Endodermal cell (in vitro differentiated cells): ENCODE data around the gene CPNE5. TPM values are rescaled to one million over a fixed set of nuclear protein-coding genes. Genes with fewer than 3 reads are reported as not detected.

Source experiments
- DNase-seq: peaks from one replicate; pipeline ENCODE4 v3.0.0-alpha.2; 2017
- H3K27ac ChIP-seq: 2 replicates; pipeline ENCODE4 v1.5.1; 2013; ENCODE audit warnings: mild to moderate bottlenecking, low read depth, low read length, moderate library complexity
- H3K27me3 ChIP-seq: 2 replicates; pipeline ENCODE4 v1.6.1; 2013; ENCODE audit warnings: mild to moderate bottlenecking, low read length, moderate library complexity; ENCODE audit not compliant: insufficient read depth, control insufficient read depth, poor library complexity, severe bottlenecking
- H3K36me3 ChIP-seq: 2 replicates; pipeline ENCODE4 v1.7.0; 2013; ENCODE audit warnings: mild to moderate bottlenecking, low read length, moderate library complexity; ENCODE audit not compliant: control insufficient read depth, insufficient read depth
- H3K4me1 ChIP-seq: one replicate; pipeline ENCODE4 v1.7.0; 2013; ENCODE audit warnings: low read length; ENCODE audit not compliant: control insufficient read depth, insufficient read depth
- H3K4me3 ChIP-seq: 2 replicates; pipeline ENCODE4 v1.5.1; 2013; ENCODE audit warnings: mild to moderate bottlenecking, low read length, moderate library complexity
- H3K9ac ChIP-seq: 2 replicates; pipeline ENCODE4 v1.6.1; 2013; ENCODE audit warnings: mild to moderate bottlenecking, low read length, moderate library complexity; ENCODE audit not compliant: poor library complexity, severe bottlenecking; ENCODE audit errors: extremely low read depth
- H3K9me3 ChIP-seq: 2 replicates; pipeline ENCODE4 v1.6.1; 2013; ENCODE audit warnings: mild to moderate bottlenecking, low read length, moderate library complexity; ENCODE audit not compliant: control insufficient read depth
- H3K27ac Mint-ChIP-seq: 2 replicates; pipeline ENCODE4 v1.8.0; 2020; ENCODE audit warnings: mixed read lengths
- H3K27me3 Mint-ChIP-seq: 2 replicates; pipeline ENCODE4 v1.8.0; 2021; ENCODE audit warnings: mild to moderate bottlenecking, mixed read lengths; ENCODE audit not compliant: insufficient read depth
- H3K36me3 Mint-ChIP-seq: 2 replicates; pipeline ENCODE4 v1.8.0; 2020; ENCODE audit warnings: low read depth, mixed read lengths
- H3K4me1 Mint-ChIP-seq: 2 replicates; pipeline ENCODE4 v1.8.0; 2020; ENCODE audit warnings: mixed read lengths
- H3K4me3 Mint-ChIP-seq: 2 replicates; pipeline ENCODE4 v1.8.0; 2020; ENCODE audit warnings: mild to moderate bottlenecking, moderate library complexity, mixed read lengths
- H3K9me3 Mint-ChIP-seq: 2 replicates; pipeline ENCODE4 v1.8.0; 2020; ENCODE audit warnings: mild to moderate bottlenecking, mixed read lengths
- WGBS, 2 experiments: methylation state at CpG; one replicate each; pipeline versions ENCODE4 v1.1.5 to v1.1.7; 2013; ENCODE audit warnings: missing lambda C conversion rate in 2 of 2, mixed read lengths in 1 of 2; ENCODE audit not compliant: insufficient coverage in 1 of 2, insufficient read length in 1 of 2; 5-methylcytosine and 5-hydroxymethylcytosine counted together
- total RNA-seq, 2 donors: library from RNA; stranded (reverse); fragmentation: NEBNext Ultra II Directional in 1 of 2; extraction: Animal tissue kit (Norgen Biotek cat#: 25700) in 1 of 2; gene quantifications; 2 replicates in 1 of 2; 3 replicates in 1 of 2; pipeline ENCODE4 v1.2.1, GENCODE V29; 2021
- TF ChIP-seq, protein P1 (sequence below): fragments of 200-600 bp; sonication (generic); conservative IDR thresholded peaks from 2 replicates; pipeline ENCODE4 v1.5.0; 2021; ENCODE audit warnings: antibody characterized with exemption, mild to moderate bottlenecking

CPNE5 gene
- total RNA-seq, 2 donors from 2014 or later, result 0.26 to 0.42 TPM

DNA sequence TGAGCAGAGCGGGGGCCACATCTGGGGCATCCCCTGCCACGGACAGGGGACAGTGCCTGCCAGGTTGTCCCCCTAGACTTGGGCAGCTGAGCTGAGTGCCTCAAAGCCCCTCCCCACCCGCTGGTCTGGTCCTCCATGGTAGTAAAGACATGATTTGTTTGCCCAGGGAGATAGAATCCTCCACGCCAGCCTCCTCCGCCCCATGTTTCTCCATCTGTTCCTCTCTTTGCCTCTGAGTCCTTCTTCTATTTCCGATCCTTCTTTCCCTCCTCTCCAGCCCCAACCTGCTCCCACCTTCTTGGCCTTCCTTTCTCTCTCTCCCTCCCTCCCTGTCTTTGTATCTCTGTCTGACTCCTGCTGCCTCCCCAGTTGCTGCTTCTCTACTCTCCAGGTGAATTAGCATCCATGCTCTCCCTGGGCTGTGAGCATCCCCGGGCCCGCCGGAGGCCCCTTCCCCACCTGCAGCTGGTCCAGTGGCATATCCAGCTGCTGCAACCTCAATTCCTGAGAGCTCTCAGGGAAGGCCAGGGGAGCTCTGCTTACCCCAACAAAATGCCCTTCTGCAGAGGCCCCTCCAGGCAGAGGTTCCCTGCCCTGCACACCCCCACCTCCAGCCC, 45.8 kb downstream of the CPNE5 start:
- Histone ChIP-seq H3K9me3 (no peaks in the 10 kb centered on the region), H3K27ac (peak overlapping the region; percentile 54), H3K9ac (no peak overlapping the region), H3K27me3 (no peaks in the 10 kb centered on the region), H3K36me3 (no peaks in the 10 kb centered on the region), H3K4me3 (no peak overlapping the region), H3K4me1 (peaks cover 11% of the 10 kb centered on the region)
- no peaks in the 10 kb centered on the region for H3K9me3 Mint-ChIP-seq
- H3K4me3 Mint-ChIP-seq, result no peak overlapping the region
- 81 to 89% methylated on average over 4 to 9 of the region's 9 CpGs for WGBS, 2 experiments
- TF ChIP-seq, protein P1, sequence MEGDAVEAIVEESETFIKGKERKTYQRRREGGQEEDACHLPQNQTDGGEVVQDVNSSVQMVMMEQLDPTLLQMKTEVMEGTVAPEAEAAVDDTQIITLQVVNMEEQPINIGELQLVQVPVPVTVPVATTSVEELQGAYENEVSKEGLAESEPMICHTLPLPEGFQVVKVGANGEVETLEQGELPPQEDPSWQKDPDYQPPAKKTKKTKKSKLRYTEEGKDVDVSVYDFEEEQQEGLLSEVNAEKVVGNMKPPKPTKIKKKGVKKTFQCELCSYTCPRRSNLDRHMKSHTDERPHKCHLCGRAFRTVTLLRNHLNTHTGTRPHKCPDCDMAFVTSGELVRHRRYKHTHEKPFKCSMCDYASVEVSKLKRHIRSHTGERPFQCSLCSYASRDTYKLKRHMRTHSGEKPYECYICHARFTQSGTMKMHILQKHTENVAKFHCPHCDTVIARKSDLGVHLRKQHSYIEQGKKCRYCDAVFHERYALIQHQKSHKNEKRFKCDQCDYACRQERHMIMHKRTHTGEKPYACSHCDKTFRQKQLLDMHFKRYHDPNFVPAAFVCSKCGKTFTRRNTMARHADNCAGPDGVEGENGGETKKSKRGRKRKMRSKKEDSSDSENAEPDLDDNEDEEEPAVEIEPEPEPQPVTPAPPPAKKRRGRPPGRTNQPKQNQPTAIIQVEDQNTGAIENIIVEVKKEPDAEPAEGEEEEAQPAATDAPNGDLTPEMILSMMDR, result no peak
- DNase-seq, result no peak
- no peak overlapping the region for H3K27ac Mint-ChIP-seq
- H3K4me1 Mint-ChIP-seq, result peaks cover 10% of the 10 kb centered on the region
- H3K36me3 Mint-ChIP-seq, result no peaks in the 10 kb centered on the region
- H3K27me3 Mint-ChIP-seq, result no peaks in the 10 kb centered on the region

DNA sequence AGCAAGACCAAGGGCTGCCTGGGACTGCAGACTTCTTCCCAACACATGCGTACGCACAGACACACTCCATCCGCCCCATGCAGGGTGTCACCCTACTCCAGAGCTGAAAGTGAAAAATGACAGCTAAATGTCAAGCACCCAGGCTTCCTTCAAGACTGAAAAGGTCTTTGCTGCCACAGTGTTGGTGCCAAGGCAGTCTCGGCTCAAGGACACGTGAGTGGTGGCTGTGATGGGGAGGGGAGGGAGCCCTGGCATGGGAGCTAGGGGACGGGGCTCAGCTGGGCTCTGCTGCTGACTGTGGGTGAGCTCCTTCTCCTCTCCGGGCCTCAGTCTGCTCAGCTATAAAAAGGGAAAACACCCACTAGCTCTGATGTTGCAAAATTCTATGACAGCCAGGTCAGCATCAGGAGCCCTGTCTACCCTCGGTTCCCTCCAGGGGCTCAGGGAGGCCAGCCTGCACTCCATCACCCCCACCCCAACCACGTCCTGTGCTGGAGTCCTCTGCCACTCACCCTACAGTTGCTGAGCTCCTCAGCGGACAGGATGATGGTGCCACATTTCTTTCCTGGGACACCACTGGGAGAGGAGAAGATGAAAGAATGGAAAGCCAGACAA, 47.6 kb downstream of the CPNE5 start:
- Mint-ChIP-seq H3K4me1 (peaks cover 10% of the 10 kb centered on the region), H3K4me3 (no peak overlapping the region), H3K36me3 (no peaks in the 10 kb centered on the region), H3K9me3 (no peaks in the 10 kb centered on the region), H3K27ac (no peak overlapping the region), H3K27me3 (no peaks in the 10 kb centered on the region)
- TF ChIP-seq, protein P1, result no peak
- Histone ChIP-seq H3K4me1 (peaks cover 11% of the 10 kb centered on the region), H3K27me3 (no peaks in the 10 kb centered on the region), H3K27ac (no peak overlapping the region), H3K4me3 (no peak overlapping the region), H3K36me3 (no peaks in the 10 kb centered on the region), H3K9me3 (no peaks in the 10 kb centered on the region), H3K9ac (no peak overlapping the region)
- no peak for DNase-seq
- 89 to 92% methylated on average over 6 to 9 of the region's 10 CpGs for WGBS, 2 experiments

DNA sequence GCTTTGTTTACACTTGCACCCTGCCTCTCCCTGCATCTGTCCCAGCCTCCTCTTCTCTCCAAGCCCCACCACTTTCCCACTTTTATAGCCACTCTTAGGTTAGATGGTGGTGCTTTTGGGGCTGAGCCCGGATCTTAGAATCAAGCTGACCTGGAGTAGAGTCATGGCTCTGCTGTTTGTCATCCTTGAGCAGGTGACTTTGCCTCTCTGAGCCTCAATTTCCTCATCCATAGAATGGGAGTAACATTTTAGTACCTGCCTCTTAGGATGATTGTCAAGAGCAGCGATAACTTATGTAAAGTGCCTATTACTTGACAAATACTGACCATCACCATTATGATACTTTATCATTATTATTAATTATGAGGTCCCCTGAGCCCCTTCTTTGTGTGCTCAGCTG, 48.2 kb downstream of the CPNE5 start:
- Mint-ChIP-seq H3K36me3 (no peaks in the 10 kb centered on the region), H3K27me3 (no peaks in the 10 kb centered on the region), H3K9me3 (no peaks in the 10 kb centered on the region), H3K27ac (no peak overlapping the region), H3K4me1 (peaks cover 10% of the 10 kb centered on the region), H3K4me3 (no peak overlapping the region)
- H3K9ac ChIP-seq, result no peak overlapping the region
- no peaks in the 10 kb centered on the region for H3K36me3 ChIP-seq
- TF ChIP-seq, protein P1, result no peak
- no peak overlapping the region for H3K27ac ChIP-seq
- DNase-seq, result no peak
- H3K4me1 ChIP-seq, result peaks cover 11% of the 10 kb centered on the region
- H3K4me3 ChIP-seq, result no peak overlapping the region
- no peaks in the 10 kb centered on the region for H3K27me3 ChIP-seq
- H3K9me3 ChIP-seq, result no peaks in the 10 kb centered on the region
- WGBS, 2 experiments, result 85 to 100% methylated on average over 1 to 2 of the region's 2 CpGs
